HG03060 (cell line): ENCODE results near the gene PISD.

Source experiments
- ATAC-seq: cut with Tn5 transposase; IDR thresholded peaks from one replicate; pipeline ENCODE4 v1.9.1; 2021; ENCODE audit warnings: low read depth, moderate number of reproducible peaks; ENCODE audit not compliant: unreplicated experiment

PISD gene

DNA sequence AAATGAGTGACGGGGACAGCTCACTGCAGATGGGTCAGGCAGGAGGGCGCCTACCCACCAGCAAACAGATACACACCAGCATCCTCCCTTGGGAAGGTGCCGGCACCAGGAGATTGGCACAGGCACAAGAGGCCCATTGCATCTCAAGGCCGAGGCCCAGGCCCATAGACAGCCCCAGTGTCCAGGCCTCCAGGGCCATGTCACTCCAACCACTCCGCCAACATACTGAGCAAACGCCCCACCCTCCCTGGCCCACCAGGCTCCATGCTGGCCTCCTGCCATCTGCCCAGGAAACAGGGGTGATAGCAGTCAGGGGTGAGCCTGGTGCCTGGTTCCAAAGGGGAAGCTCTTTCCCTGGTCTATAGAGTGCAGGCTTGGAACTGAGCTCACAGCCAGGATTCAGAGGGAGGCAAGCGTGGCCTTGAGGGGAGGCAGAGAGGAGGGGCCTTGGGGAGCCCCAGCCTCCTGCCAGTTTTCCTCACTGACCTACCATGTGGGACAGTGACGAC is 34.7 kb downstream of the PISD start:
- ATAC-seq, result no peak

GRCh38 chr22:31626427-31627150 is 35.4 kb downstream of the PISD start:
- ATAC-seq, result no peak

DNA sequence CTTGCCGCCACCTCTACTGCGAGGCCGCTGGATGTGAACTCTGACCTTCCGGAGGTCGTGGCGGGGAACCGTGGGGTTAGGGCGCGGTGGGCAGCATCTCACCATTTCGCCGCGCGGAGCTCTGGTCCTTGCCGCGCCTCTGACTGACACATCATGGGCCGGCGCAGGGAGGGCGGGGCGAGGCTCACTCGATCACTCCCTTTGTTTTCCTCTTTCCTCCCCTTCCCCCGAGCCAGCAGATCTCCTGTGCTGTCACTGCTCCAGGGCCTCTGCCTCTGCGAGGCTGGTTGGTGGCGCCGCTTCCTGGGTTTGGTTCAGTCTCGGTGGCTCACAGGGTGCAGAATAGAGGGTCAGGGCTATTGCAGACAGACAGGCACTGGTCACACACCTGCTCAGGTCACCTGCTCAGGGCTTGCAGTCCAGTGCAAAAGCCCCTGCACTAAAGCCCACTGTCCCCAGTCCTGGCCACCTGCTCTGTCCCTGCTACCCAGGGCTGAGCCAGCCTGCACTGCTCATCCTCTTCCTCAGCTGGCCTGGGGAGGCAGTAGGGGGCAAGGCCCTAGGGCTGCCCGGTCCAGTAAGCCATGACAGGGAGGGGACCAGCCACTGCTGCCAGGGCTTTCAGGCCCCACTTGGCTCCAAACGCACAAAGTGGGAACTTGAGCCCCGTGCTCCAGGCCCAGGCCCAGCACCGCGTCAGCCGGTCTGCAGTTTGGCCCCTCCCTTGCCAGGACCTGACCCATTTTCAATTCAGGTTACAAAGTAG is 36.2 kb downstream of the PISD start:
- no peak for ATAC-seq

GRCh38 chr22:31625257-31625640 is 36.8 kb downstream of the PISD start:
- ATAC-seq, result no peak

DNA sequence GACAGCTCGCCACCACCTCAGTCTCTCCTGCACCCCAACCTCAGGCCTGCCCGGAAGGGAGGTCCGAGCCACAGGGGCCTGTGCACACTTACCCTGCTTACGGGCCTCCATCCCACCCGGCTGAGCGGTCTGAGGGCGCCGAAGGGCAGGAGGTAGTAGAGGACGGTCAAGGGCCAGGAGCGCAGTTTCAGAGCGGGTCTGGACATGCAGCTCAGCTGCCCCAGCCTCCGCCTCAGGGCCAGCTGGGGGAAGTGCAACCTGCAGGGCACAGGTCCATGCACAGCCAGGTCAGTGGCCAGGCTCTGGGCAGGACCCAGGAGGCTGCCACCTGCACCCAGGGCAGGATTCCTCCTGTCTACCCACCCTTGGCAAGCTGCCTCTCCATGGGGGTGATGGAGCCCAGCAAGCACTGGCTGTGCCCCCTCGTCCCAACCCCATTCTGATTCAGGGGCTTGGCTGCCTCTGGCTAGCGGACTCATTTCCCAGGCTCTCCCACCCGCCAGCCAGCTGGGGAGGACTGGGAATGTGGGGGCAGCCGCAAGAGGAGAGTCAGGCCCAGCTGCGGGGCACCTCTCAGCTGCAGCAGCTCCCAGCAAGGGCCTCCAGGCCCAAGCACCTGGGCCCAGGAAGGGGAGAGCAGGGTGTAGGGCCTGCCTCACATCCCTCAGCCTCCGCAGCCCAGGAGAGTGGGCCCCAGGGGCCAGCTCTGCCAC is 38.3 kb downstream of the PISD start:
- ATAC-seq, result no peak

- no peak for ATAC-seq
Observed at GRCh38 chr22:31622980-31623379, 39.0 kb downstream of the PISD start.

DNA sequence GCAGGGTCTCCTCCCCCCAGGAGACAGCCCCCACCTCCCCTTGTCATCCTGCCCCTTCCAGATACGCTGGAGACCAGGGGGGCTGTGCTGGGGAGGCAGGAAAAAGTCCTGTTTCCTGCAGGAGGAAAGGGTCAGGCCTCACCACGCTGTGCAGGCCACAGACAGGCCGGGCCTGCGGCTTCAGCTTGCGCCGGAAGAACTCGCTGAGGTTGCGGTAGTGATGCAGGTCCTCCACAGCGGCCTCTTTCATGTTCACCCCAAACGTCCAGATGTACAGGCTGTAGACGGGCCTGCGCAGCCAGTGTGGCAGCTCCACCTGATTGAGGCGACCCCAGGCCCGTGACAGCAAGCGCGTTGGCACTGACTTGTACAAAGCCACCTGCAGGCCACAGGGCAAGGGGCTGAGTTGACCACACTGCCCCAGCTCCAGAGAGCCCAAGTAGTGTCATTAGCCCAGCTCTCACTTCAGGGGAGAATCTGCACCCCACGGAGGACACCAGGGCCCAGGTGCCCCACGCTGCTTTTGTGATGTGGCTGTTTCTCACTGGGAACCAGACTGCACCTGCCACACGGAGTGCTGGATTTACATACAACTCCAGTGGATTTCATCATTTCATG is 40.4 kb downstream of the PISD start:
- ATAC-seq, result no peak

DNA sequence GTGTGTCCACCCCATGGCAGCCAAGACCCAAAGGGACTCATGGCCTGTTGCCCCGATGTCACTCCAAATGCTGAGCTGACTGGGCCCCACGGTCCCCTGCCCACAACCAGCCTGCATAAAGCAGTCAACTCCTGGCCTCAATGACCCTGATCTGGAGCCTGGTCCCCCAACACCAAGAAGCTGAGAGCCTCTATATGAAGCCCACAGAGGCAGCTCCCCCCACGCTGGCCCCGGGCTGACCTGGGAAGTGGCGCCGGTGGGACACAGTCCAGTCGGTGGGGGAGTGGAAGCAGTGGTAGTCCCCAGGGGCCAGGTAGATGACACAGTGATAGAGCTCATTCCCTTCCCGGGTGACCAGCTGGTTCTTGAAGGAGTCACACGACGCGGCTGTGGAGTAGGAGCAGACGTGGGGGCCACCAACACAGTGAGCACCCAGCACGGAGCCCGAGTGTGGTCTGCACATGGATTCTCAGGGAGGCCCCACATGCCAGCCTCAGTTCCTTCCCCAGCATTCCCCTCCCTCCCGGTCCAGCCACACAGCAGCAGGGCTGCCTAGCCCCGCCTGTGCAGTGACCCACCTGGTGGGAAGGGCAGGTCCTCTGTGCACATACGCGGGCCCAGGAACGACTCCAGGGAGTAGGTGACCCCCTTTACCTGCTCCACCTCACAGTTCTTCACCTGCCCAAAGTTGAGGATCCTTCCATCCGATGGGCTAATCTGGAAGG is 41.1 kb downstream of the PISD start:
- no peak for ATAC-seq

DNA sequence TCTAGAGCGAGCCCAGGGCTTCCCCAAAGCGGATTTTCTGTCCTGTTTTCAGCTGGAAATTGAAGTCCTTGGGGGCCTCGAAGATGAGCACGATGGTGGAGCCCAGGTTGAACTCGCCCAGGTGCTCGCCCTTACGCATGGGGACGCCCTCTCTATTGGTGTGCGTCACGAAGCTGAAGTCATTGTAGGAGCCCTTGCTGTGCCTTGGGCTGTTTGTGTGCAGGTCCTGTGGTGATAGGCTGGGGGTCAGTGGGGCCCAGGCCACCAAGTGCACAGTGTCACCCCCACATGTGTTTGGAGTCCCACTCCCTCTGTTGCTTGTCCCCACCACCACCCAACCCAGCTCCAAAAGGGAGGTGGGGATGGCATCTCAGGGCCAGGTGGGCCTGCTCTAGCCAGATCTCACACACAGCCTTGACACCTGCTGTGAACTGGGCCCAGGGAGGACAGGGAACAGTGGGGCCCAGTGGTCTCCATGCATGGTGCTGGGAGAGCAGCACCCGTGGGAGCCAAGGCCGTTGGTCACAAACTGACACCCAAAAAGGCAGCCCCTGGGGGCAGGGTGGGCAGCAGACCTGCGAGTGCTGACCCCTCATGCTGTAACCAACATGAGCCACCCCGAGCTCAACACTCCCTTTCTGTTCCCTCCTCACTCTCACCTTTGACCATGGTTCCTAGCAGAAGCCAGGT is 42.3 kb downstream of the PISD start:
- no peak for ATAC-seq

GRCh38 chr22:31618471-31619176 is 43.4 kb downstream of the PISD start:
- ATAC-seq, result no peak

GRCh38 chr22:31618057-31618456 is 44.0 kb downstream of the PISD start:
- ATAC-seq, result no peak

DNA sequence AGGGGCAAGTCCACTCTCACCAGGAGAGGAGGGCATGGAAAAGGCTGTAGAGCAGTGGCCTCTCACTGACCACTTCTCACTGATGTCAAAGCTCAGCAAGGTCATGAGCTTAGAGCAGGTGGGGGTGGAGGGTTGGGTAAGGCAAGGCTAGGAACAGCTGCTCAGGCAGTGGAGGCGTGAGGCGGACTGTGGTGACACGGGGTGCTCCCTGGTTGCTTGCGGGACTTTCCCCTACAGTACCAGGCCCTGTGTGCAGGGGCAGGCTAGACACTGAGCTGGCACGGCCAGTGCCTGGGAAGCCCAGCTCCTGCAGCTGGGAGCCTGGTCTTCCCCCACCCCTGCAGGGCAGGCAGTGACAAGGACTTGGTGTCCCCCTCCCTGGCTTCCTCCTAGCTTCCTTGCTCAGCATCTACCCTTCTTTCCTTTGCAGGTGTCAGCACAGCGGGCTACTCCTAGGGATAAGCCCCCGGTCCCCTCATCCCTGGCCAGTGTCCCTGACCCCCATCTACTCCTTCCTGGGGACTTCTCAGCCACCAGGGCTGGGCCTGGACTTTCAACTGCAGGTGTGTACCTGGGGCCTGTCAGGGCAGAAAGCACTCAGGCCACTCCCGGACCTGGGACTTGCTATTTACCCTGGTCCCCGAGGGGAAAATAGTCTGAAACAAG is 45.6 kb downstream of the PISD start:
- no peak for ATAC-seq

DNA sequence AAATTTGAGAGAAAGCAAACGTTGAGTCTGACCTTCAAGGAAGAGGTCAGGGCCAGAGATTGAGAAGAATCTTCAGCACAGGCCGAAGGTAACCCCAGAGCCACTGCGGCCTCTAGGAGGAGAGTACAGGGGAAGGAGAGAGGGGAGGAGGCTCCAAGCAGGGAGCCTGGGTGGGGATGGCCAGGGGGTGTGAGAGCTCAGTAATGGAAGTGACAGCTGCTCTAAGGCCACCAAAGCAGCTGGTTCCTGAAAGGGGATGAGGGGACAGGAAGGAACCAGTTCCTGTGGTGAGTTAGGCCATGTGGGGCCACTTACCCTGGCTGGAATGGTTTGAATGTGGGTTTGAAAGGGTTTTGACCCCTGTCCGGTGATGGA is 46.1 kb downstream of the PISD start:
- no peak for ATAC-seq

- ATAC-seq, result no peak
Observed at GRCh38 chr22:31615491-31615860, 46.5 kb downstream of the PISD start.

DNA sequence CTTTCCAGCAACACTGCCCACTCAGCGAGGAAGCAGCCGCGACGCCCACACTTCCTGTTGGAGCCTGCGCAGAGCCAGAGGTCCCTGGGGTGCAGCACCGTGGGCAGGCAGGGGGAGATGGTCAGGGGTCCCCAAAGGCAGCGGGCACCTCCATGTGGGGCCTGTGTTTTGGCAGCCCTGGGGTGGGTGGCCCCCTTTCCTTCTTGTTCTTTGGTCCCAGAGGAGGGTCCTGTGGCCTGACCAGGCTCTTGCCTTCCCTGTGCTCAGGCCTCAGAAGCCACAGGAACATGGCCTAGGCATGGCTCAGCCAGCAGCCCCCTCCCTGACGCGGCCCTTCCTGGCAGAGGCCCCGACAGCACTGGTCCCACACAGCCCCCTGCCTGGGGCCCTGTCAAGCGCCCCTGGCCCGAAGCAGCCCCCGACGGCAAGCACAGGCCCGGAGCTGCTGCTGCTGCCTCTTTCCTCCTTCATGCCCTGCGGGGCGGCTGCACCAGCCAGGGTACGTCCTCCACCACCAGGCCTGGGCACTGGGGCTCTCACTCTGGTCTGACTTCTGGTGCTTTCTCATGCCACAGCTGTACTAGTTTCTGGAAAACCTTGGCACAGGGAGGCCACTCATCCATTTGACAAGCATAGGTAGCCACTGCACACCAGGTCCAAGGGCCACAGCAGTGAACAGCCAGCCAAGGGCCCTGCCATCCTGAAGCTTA is 47.1 kb downstream of the PISD start:
- no peak for ATAC-seq

DNA sequence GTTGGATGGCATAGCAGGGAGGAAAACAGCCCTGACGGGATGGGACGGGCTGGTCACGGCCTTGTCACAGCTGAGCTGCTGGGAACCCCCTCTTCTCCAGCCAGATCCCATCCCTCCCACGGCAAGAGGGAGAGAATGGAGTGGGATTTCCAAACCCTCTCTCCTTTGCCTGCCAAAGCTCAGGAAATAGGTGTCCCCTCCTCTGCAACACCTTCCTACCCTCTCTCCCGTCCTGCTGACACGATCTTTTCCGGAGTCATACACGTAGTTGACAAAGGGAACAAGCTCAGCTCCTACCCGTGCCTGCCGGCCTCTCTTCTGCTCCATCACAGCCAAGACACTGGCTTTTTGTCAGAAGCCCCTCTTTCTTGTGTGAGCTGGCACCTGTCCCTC is 48.1 kb downstream of the PISD start:
- no peak for ATAC-seq

- no peak for ATAC-seq
Observed at GRCh38 chr22:31613286-31613903, 48.6 kb downstream of the PISD start.

GRCh38 chr22:31612891-31613285 is 49.1 kb downstream of the PISD start:
- no peak for ATAC-seq
